ENCODE results near the gene ARHGEF17.

ARHGEF17 gene

GRCh38 chr11:73375830-73376159 lies 67.7 kb downstream of the ARHGEF17 start:
- H3K36me3 ChIP-seq (ENCODE audit: low read depth), result no peaks in the 10 kb centered on the region; the same call in 1 of the 2 replicates
- DNase-seq (ENCODE audit: low spot score) (no peak), ATAC-seq (ENCODE audit: low read depth) (no peak)
- peak overlapping the region; percentile 75 for H3K27ac ChIP-seq (ENCODE audit: poor library complexity, severe bottlenecking)
- H3K9me3 ChIP-seq (ENCODE audit: severe bottlenecking), result no peaks in the 10 kb centered on the region
- H3K4me3 ChIP-seq (ENCODE audit: severe bottlenecking), result no peak overlapping the region
- no peak for TF ChIP-seq CTCF (IDR thresholded peaks at IDR 0.05; ENCODE audit: poor library complexity, severe bottlenecking)
- no peaks in the 10 kb centered on the region for H3K4me1 ChIP-seq (ENCODE audit: insufficient read depth, poor library complexity, severe bottlenecking)
- H3K27me3 ChIP-seq (ENCODE audit: insufficient read depth, poor library complexity, severe bottlenecking), result no peaks in the 10 kb centered on the region

GRCh38 chr11:73376160-73376802 lies 68.2 kb downstream of the ARHGEF17 start, which contains the start of gene RELT:
RELT (plus strand) TSS chr11:73376399; CDS start chr11:73389137, 12,738 bp downstream.
- H3K27ac ChIP-seq (ENCODE audit: poor library complexity, severe bottlenecking), result peak within 1 kb of the TSS; percentile 75
- no peaks in the 10 kb centered on the region; the same call in 1 of the 2 replicates for H3K36me3 ChIP-seq (ENCODE audit: low read depth)
- no peaks in the 10 kb centered on the region for H3K4me1 ChIP-seq (ENCODE audit: insufficient read depth, poor library complexity, severe bottlenecking)
- DNase-seq (ENCODE audit: low spot score), result no peak
- H3K9me3 ChIP-seq (ENCODE audit: severe bottlenecking), result no peaks in the 10 kb centered on the region
- peak within 1 kb of the TSS; percentile 59 for H3K4me3 ChIP-seq (ENCODE audit: severe bottlenecking)
- peak; percentile 84 for ATAC-seq (ENCODE audit: low read depth)
- no peaks in the 10 kb centered on the region for H3K27me3 ChIP-seq (ENCODE audit: insufficient read depth, poor library complexity, severe bottlenecking)
- peak; percentile 93 for TF ChIP-seq CTCF (IDR thresholded peaks at IDR 0.05; ENCODE audit: poor library complexity, severe bottlenecking)

GRCh38 chr11:73376803-73377629 lies 68.9 kb downstream of the ARHGEF17 start:
- Histone ChIP-seq H3K27me3 (ENCODE audit: insufficient read depth, poor library complexity, severe bottlenecking) (no peaks in the 10 kb centered on the region), H3K4me1 (ENCODE audit: insufficient read depth, poor library complexity, severe bottlenecking) (no peaks in the 10 kb centered on the region)

GRCh38 chr11:73379189-73379880 lies 71.3 kb downstream of the ARHGEF17 start:
- Histone ChIP-seq H3K27me3 (ENCODE audit: insufficient read depth, poor library complexity, severe bottlenecking) (no peaks in the 10 kb centered on the region), H3K36me3 (ENCODE audit: low read depth) (no peaks in the 10 kb centered on the region; the same call in 1 of the 2 replicates), H3K4me1 (ENCODE audit: insufficient read depth, poor library complexity, severe bottlenecking) (no peaks in the 10 kb centered on the region), H3K9me3 (ENCODE audit: severe bottlenecking) (no peaks in the 10 kb centered on the region), H3K4me3 (ENCODE audit: severe bottlenecking) (no peak overlapping the region), H3K27ac (ENCODE audit: poor library complexity, severe bottlenecking) (no peak overlapping the region)
- ATAC-seq (ENCODE audit: low read depth) (no peak), DNase-seq (ENCODE audit: low spot score) (no peak)
- TF ChIP-seq CTCF (IDR thresholded peaks at IDR 0.05; ENCODE audit: poor library complexity, severe bottlenecking), result no peak

More at GRCh38 chr11:73376803-73377629, 68.9 kb downstream of the ARHGEF17 start:
- H3K4me3 ChIP-seq (ENCODE audit: severe bottlenecking), result peak overlapping the region; percentile 59
- peak overlapping the region; percentile 75 for H3K27ac ChIP-seq (ENCODE audit: poor library complexity, severe bottlenecking)
- TF ChIP-seq CTCF (IDR thresholded peaks at IDR 0.05; ENCODE audit: poor library complexity, severe bottlenecking), result no peak
- DNase-seq (ENCODE audit: low spot score) (no peak), ATAC-seq (ENCODE audit: low read depth) (peak; percentile 30)
- no peaks in the 10 kb centered on the region for H3K9me3 ChIP-seq (ENCODE audit: severe bottlenecking)
- H3K36me3 ChIP-seq (ENCODE audit: low read depth), result no peaks in the 10 kb centered on the region; the same call in 1 of the 2 replicates
